Neural progenitor cell (in vitro differentiated cells): ENCODE measurements around the gene SLC25A44. TPM values are rescaled to one million over a fixed set of nuclear protein-coding genes. Genes with fewer than 3 reads are reported as not detected.

Experiments
- DNase-seq: peaks from one replicate; pipeline ENCODE4 v3.0.0-alpha.2; 2016; ENCODE audit warnings: low spot score
- H2AFZ ChIP-seq: fragments of 200-600 bp; sonication (generic); replicated peaks from 2 replicates; pipeline ENCODE4 v1.6.1; 2016; ENCODE audit warnings: antibody characterized with exemption
- H3F3A ChIP-seq: fragments of 200-600 bp; sonication (generic); 2 replicates; pipeline ENCODE4 v1.6.1; 2016; ENCODE audit warnings: antibody characterized with exemption, low read depth
- H3K27ac ChIP-seq: fragments of 200-600 bp; sonication (generic); 2 replicates; pipeline ENCODE4 v1.5.1; 2016; ENCODE audit warnings: mild to moderate bottlenecking
- H3K27me3 ChIP-seq: fragments of 200-600 bp; sonication (generic); 2 replicates; pipeline ENCODE4 v1.6.1; 2016; ENCODE audit warnings: mild to moderate bottlenecking, moderate library complexity
- H3K36me3 ChIP-seq: fragments of 200-600 bp; sonication (generic); 2 replicates; pipeline ENCODE4 v1.5.1; 2016
- H3K4me1 ChIP-seq: fragments of 200-600 bp; sonication (generic); 2 replicates; pipeline ENCODE4 v1.6.1; 2016; ENCODE audit warnings: mixed run types
- H3K4me2 ChIP-seq: fragments of 200-600 bp; sonication (generic); 2 replicates; pipeline ENCODE4 v1.6.1; 2016
- H3K4me3 ChIP-seq: fragments of 200-600 bp; sonication (generic); 2 replicates; pipeline ENCODE4 v1.5.1; 2016
- H3K79me2 ChIP-seq: fragments of 200-600 bp; sonication (generic); 2 replicates; pipeline ENCODE4 v1.6.1; 2016; ENCODE audit warnings: low read depth
- H3K9ac ChIP-seq: fragments of 200-600 bp; sonication (generic); 2 replicates; pipeline ENCODE4 v1.6.1; 2016
- H3K9me3 ChIP-seq: fragments of 200-600 bp; sonication (generic); 2 replicates; pipeline ENCODE4 v1.5.1; 2016; ENCODE audit warnings: low read depth
- H4K20me1 ChIP-seq: fragments of 200-600 bp; sonication (generic); 2 replicates; pipeline ENCODE4 v1.6.1; 2016; ENCODE audit warnings: low read depth
- H3K27ac Mint-ChIP-seq: 3 replicates; pipeline ENCODE4 v1.8.0; 2021; ENCODE audit warnings: mixed read lengths
- H3K27me3 Mint-ChIP-seq: 2 replicates; pipeline ENCODE4 v1.8.0; 2022; ENCODE audit warnings: low read depth, mild to moderate bottlenecking, inconsistent platforms, moderate library complexity, mixed read lengths; ENCODE audit not compliant: insufficient read depth
- H3K36me3 Mint-ChIP-seq: 3 replicates; pipeline ENCODE4 v1.8.0; 2021; ENCODE audit warnings: mixed read lengths
- H3K4me1 Mint-ChIP-seq: 3 replicates; pipeline ENCODE4 v1.8.0; 2021; ENCODE audit warnings: mixed read lengths
- H3K4me3 Mint-ChIP-seq: 3 replicates; pipeline ENCODE4 v1.8.0; 2021; ENCODE audit warnings: mild to moderate bottlenecking, moderate library complexity, mixed read lengths
- H3K9me3 Mint-ChIP-seq: 3 replicates; pipeline ENCODE4 v1.8.0; 2020; ENCODE audit warnings: mixed read lengths
- EZH2 ChIP-seq: fragments of 200-600 bp; sonication (generic); IDR thresholded peaks from 2 replicates; pipeline ENCODE4 v1.6.1; 2017; ENCODE audit warnings: antibody characterized with exemption, mild to moderate bottlenecking, moderate library complexity
- EZH2phosphoT487 ChIP-seq: fragments of 200-600 bp; sonication (generic); IDR thresholded peaks from 2 replicates; pipeline ENCODE4 v1.6.1; 2017; ENCODE audit warnings: antibody characterized with exemption
- total RNA-seq: library from RNA; depleted of rRNA; stranded (reverse); fragments of >200 nt; gene quantifications from 2 replicates; pipeline ENCODE4 v1.2.3, GENCODE V29; 2015; ENCODE audit warnings: low replicate concordance
- TF ChIP-seq, protein P1 (sequence below): fragments of 200-600 bp; sonication (generic); IDR thresholded peaks from 2 replicates; pipeline ENCODE4 v1.5.1; 2017; ENCODE audit warnings: antibody characterized with exemption, mild to moderate bottlenecking

Gene SLC25A44
- total RNA-seq, 1 donor from 2014 or later: 4.6 TPM

DNA sequence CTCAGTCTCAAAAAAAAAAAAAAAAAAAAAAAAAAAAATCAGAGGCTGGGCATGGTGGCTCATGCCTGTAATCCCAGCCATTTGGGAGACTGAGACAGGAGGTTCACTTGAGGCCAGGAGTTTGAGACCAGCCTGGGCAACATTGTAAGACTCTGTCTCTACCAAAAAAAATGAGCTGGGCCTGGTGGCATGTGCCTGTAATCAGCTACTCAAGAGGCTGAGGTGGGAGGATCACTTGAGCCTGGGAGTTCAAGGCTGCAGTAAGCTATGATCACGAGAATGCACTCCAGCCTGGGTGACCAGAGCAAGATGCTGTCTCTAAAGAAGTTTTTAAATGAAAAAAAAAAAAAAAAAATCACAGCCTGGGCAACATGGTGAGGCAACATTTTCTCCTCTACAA, 30.2 kb upstream of the SLC25A44 start:
- peaks cover 3% of the 10 kb centered on the region for H3K36me3 Mint-ChIP-seq
- peaks cover 7% of the 10 kb centered on the region for H3K27me3 ChIP-seq
- peaks cover 4% of the 10 kb centered on the region for H3K27me3 Mint-ChIP-seq
- peaks cover 5% of the 10 kb centered on the region for H3K4me1 ChIP-seq
- no peak overlapping the region for H3K4me2 ChIP-seq
- H3K4me1 Mint-ChIP-seq: peaks cover 30% of the 10 kb centered on the region
- no peak overlapping the region for H3K4me3 ChIP-seq
- H3F3A ChIP-seq: peaks cover 8% of the 10 kb centered on the region
- H3K4me3 Mint-ChIP-seq: no peak overlapping the region
- TF ChIP-seq EZH2phosphoT487 (no peak), EZH2 (no peak)
- TF ChIP-seq, protein P1, sequence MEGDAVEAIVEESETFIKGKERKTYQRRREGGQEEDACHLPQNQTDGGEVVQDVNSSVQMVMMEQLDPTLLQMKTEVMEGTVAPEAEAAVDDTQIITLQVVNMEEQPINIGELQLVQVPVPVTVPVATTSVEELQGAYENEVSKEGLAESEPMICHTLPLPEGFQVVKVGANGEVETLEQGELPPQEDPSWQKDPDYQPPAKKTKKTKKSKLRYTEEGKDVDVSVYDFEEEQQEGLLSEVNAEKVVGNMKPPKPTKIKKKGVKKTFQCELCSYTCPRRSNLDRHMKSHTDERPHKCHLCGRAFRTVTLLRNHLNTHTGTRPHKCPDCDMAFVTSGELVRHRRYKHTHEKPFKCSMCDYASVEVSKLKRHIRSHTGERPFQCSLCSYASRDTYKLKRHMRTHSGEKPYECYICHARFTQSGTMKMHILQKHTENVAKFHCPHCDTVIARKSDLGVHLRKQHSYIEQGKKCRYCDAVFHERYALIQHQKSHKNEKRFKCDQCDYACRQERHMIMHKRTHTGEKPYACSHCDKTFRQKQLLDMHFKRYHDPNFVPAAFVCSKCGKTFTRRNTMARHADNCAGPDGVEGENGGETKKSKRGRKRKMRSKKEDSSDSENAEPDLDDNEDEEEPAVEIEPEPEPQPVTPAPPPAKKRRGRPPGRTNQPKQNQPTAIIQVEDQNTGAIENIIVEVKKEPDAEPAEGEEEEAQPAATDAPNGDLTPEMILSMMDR: no peak
- H3K27ac ChIP-seq: no peak overlapping the region
- H2AFZ ChIP-seq: no peak overlapping the region
- H3K36me3 ChIP-seq: no peaks in the 10 kb centered on the region
- H3K9ac ChIP-seq: no peak overlapping the region
- H3K9me3 Mint-ChIP-seq: peaks cover 2% of the 10 kb centered on the region
- no peaks in the 10 kb centered on the region for H3K79me2 ChIP-seq
- no peaks in the 10 kb centered on the region for H4K20me1 ChIP-seq
- H3K9me3 ChIP-seq: no peaks in the 10 kb centered on the region
- DNase-seq: no peak
- H3K27ac Mint-ChIP-seq: no peak overlapping the region

DNA sequence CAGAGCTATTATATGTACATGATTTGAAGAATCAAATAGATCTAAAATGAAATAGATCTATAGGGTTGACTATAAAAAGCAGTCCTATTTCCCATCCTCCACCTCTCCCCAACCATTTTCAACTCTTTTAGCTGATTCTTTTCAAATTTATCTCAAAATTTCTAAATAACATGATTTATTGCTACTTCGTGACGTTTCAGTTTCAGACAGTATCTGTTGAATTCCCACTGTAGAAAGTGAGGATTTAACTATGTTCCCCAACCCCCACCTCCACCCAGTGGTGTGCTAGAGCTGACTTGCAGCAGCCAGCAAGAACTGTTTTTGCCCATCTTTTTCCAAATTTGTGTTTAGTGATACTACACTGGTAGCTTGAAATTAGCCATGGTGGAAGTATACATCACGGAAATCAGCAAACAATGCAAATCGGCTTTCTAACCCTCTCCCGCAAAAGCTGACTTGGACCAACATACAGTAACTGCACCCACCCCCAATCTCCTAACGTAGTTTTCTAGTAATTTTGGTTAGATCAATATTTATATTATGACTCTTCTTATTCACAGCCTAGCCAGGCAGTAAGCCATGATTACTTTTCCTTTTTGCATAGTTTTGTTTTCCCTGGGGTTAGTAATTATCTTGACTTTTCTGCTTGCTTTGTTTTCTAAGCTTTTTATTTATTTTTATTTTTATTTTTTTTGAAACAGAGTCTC, 29.6 kb upstream of the SLC25A44 start:
- Mint-ChIP-seq H3K27ac (no peak overlapping the region), H3K27me3 (peaks cover 3% of the 10 kb centered on the region), H3K9me3 (peaks cover 2% of the 10 kb centered on the region), H3K36me3 (peaks cover 3% of the 10 kb centered on the region), H3K4me1 (peaks cover 26% of the 10 kb centered on the region), H3K4me3 (no peak overlapping the region)
- Histone ChIP-seq H3K4me3 (no peak overlapping the region), H3K27ac (no peak overlapping the region), H3K9ac (no peak overlapping the region), H3K4me2 (no peak overlapping the region), H3K36me3 (no peaks in the 10 kb centered on the region), H3K27me3 (peaks cover 7% of the 10 kb centered on the region), H3K4me1 (peaks cover 5% of the 10 kb centered on the region), H3K79me2 (no peaks in the 10 kb centered on the region), H3K9me3 (no peaks in the 10 kb centered on the region), H2AFZ (no peak overlapping the region), H3F3A (peaks cover 8% of the 10 kb centered on the region), H4K20me1 (no peaks in the 10 kb centered on the region)
- DNase-seq: no peak
- TF ChIP-seq EZH2phosphoT487: no peak
- TF ChIP-seq, protein P1: no peak
- no peak for TF ChIP-seq EZH2

DNA sequence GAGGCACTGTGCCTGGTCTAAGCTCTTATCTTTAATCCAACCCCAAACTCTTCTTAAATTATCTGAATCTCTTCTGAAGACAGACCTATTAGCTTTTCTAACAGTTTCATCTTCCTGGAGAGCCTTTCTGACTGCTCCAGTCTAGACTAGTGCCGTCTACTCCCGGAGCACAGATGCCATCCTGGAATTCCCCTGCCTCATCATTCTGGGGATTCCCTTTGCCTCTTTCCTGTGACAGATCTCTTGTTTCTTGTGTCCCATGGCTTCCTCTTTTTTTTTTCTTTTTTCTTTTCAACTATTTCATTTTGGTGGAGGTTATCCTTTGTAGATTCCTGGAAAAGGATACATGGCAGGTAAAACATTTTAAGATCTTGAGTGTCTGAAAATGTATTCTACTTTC, 28.8 kb upstream of the SLC25A44 start:
- H3K9ac ChIP-seq: no peak overlapping the region
- H3K27me3 ChIP-seq: peaks cover 3% of the 10 kb centered on the region
- no peak overlapping the region for H3K4me2 ChIP-seq
- no peaks in the 10 kb centered on the region for H3K9me3 ChIP-seq
- H3K4me3 Mint-ChIP-seq: no peak overlapping the region
- H3K4me1 Mint-ChIP-seq: peaks cover 22% of the 10 kb centered on the region
- no peak overlapping the region for H3K4me3 ChIP-seq
- H3K9me3 Mint-ChIP-seq: peaks cover 2% of the 10 kb centered on the region
- TF ChIP-seq, protein P1: no peak
- no peak for TF ChIP-seq EZH2phosphoT487
- no peak for TF ChIP-seq EZH2
- no peak overlapping the region for H3K27ac Mint-ChIP-seq
- H3F3A ChIP-seq: peaks cover 7% of the 10 kb centered on the region
- H3K4me1 ChIP-seq: peaks cover 5% of the 10 kb centered on the region
- DNase-seq: no peak
- H3K36me3 ChIP-seq: no peaks in the 10 kb centered on the region
- no peaks in the 10 kb centered on the region for H4K20me1 ChIP-seq
- H2AFZ ChIP-seq: no peak overlapping the region
- peaks cover 3% of the 10 kb centered on the region for H3K36me3 Mint-ChIP-seq
- H3K27ac ChIP-seq: no peak overlapping the region
- H3K79me2 ChIP-seq: no peaks in the 10 kb centered on the region
- peaks cover 3% of the 10 kb centered on the region for H3K27me3 Mint-ChIP-seq
